ENCODE results near the gene FOXO1. TPM values are rescaled to one million over a fixed set of nuclear protein-coding genes. Genes with fewer than 3 reads are reported as not detected.

FOXO1 gene
- total and polyA plus RNA-seq, 9 of the 15 experiments (the other 6 are each of a cell fraction or from before 2014, with no cell fraction given) = 0.04 to 0.73 (median 0.20) TPM

DNA sequence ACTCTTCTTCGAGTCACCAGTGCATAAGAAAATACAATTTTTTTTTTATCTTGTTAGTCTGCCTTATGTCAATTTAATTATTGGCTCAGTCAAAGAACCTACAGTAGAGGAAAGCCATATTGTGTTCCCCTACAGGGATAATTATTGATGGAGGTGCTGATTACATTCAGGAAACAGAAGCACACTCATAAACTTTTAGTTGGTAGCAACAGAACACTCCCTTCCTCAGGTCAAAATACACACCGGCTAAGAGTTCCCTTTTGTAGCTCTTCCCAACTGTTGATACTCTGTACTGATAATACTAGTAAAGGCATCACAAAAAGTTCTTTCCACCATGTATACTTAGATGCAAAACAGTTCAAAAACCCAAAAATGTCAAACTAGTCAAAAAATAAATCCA is 18.4 kb downstream of the FOXO1 start (continued):
- TF ChIP-seq CLOCK (CRISPR knock-in tag; IDR thresholded peaks at IDR 0.05; ENCODE audit: borderline replicate concordance) (no peak), ZNF518B (CRISPR knock-in tag; IDR thresholded peaks at IDR 0.05) (no peak), LARP7 (IDR thresholded peaks at IDR 0.05) (no peak), ZNF324 (CRISPR knock-in tag; IDR thresholded peaks at IDR 0.05) (no peak)
- TF ChIP-seq, protein P1, sequence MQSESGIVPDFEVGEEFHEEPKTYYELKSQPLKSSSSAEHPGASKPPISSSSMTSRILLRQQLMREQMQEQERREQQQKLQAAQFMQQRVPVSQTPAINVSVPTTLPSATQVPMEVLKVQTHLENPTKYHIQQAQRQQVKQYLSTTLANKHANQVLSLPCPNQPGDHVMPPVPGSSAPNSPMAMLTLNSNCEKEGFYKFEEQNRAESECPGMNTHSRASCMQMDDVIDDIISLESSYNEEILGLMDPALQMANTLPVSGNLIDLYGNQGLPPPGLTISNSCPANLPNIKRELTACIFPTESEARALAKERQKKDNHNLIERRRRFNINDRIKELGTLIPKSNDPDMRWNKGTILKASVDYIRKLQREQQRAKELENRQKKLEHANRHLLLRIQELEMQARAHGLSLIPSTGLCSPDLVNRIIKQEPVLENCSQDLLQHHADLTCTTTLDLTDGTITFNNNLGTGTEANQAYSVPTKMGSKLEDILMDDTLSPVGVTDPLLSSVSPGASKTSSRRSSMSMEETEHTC (IDR thresholded peaks at IDR 0.05) = no peak
